GM21390 (cell line): ENCODE results near the gene YPEL4.

Experiments
- ATAC-seq: cut with Tn5 transposase; IDR thresholded peaks from one replicate; pipeline ENCODE4 v1.9.1; 2021; ENCODE audit not compliant: unreplicated experiment

Gene YPEL4

GRCh38 chr11:57634311-57634710, 15.4 kb downstream of the YPEL4 start:
- ATAC-seq, result no peak

- ATAC-seq, result no peak
Measured at GRCh38 chr11:57633394-57634070, 16.2 kb downstream of the YPEL4 start.

DNA sequence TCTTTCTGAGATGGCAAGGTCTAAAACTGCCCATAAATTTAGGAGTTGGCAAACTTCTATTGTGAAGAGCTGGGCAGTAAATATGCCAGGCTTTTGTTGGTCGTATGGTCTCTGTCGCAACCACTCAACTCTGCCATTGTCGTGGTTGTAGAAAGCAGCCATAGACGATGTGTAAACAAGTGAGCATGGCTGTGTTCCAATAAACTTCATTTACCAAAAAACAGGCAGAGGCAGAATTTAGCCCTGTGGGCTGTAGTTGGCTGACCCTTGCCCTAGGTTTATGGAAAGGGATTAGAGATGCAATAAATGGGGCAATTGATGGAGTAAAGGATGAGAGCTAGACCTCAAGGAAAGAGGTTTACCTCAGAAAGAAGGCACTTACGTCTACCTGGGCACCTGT, 17.6 kb downstream of the YPEL4 start:
- no peak for ATAC-seq

DNA sequence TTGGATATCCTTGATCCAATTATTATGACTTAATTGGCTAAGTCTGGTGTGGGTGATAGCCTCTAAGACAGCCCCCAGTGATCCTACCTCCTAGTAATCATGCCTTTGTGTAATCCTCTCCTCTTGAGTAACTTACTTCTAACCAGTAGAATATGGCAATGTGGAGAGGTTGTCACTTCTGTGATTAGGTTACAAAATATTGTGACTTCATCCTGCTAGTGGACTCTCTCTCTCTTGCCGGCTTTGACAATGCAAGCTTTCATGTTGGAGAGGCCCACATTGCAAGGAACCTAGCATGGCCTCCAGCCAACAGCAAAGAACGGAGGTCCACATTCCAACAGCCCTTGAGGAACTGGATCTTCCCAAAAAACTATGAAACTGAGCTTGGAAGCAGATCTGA, 19.5 kb downstream of the YPEL4 start:
- ATAC-seq, result no peak

GRCh38 chr11:57626895-57627294, 22.8 kb downstream of the YPEL4 start:
- ATAC-seq, result no peak

DNA sequence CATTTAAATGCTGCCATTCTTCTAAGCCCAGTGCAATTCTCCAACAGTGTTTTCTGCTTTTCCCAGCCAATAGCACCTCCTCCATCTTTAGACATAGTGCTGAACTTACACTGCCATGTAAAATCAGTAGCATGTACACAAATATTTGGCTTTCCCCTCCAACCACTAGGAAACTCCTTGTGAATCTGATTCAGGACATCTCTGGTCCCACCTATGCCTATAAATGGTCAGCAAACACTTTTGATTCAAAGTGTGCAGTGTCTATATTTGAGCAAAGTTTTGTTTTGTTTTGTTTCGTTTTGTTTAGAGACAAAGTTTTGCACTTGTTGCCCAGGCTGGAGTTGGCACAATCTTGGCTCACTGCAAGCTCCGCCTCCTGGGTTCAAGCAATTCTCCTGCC, 24.8 kb downstream of the YPEL4 start:
- no peak for ATAC-seq

DNA sequence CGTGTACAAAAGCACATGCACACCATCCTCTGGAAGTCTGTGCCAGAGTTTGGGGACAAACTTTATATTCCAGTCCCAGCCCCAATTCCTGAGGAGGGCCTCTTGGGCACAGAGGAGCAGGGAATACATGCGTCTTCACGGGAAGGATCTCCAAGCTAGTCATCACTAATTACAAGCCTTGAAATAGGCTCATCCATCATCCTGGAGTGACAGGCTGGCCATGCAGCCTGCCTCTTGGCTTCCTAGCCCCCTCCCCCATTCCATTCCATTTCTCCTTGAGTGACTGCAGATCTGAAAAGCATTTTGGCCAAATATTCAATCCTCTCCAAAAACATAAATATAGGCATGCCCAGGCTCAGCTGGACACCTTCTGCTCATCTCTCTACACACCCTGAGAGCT, 27.4 kb downstream of the YPEL4 start:
- ATAC-seq, result no peak

GRCh38 chr11:57620467-57620866, 29.2 kb downstream of the YPEL4 start:
- ATAC-seq, result no peak

DNA sequence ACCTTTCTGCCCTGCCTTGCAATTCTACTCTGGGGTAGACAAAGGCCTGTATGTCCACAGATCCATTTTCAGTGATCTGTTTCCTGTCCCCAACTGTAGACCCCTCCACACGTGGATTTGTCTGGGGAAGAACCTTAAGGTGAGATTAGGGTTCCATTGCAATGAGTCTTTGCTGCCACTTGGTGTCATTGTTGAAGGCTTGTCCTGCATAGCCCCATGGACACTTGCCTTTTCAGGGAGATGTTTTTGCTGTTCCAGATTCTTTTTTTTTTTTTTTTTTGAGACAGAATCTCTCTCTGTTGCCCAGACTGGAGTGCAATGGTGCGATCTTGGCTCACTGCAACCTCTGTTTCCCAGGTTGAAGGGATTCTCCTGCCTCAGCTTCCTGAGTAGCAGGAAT, 30.4 kb downstream of the YPEL4 start:
- ATAC-seq, result no peak

DNA sequence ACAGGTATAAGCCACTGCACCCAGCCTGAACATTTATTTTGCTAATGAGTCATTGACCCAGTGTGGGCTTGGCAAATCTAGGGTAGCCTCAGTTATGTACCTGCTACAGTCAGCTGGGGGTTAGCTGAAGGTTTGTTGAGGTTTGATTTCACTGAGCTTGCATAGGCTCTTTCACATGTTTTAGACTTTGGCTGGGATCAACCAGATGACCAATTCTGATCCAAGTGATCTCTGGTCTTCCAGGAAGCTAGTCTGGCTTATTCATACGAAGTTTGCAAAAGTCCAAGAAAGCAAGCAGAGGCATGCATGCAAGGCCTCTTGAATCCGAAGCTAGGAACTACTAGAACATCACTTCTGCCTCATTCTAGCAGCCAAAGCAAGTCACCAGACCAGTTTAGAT, 31.3 kb downstream of the YPEL4 start:
- no peak for ATAC-seq

GRCh38 chr11:57616595-57616994, 33.1 kb downstream of the YPEL4 start:
- no peak for ATAC-seq

GRCh38 chr11:57615308-57615707, 34.4 kb downstream of the YPEL4 start:
- ATAC-seq, result no peak

- no peak for ATAC-seq
Measured at GRCh38 chr11:57614234-57614772, 35.4 kb downstream of the YPEL4 start.

- ATAC-seq, result no peak
Measured at GRCh38 chr11:57610170-57610569, 39.5 kb downstream of the YPEL4 start.

- no peak for ATAC-seq
Measured at GRCh38 chr11:57605028-57605420, 44.7 kb downstream of the YPEL4 start.

DNA sequence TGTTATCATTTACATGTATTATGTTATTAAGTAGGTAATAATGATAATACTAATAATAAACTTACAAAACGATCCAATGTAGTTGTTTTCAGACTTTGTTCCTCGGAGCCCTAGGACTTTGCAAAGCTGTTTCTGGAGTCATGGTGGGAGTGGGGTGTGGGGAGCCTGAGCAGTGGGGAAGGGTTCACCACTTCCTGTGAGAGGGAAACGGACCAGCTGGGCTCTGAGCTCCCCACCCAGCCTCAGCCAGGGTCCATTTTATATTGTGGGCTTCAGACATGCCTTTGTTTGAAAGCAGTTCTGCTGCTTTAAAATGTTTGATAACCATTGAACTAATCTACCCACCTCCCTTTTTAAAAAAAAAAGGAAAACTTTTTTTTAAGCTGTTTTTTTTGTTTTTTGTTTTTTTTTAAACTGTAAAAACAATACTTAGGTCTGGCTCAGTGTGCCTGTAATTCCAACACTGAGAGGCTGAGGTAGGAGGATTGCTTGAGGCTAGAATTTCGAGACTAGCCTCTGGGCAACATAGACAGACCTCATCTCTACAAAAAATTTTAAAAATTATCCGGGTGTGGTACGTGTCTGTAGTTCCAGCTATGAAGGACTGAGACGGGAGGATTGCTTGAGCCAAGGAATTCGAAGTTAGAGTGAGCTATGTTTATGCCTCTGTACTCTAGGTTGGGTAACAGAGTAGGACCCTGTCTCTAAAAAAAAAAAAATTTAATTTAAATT, 45.2 kb downstream of the YPEL4 start:
- no peak for ATAC-seq

DNA sequence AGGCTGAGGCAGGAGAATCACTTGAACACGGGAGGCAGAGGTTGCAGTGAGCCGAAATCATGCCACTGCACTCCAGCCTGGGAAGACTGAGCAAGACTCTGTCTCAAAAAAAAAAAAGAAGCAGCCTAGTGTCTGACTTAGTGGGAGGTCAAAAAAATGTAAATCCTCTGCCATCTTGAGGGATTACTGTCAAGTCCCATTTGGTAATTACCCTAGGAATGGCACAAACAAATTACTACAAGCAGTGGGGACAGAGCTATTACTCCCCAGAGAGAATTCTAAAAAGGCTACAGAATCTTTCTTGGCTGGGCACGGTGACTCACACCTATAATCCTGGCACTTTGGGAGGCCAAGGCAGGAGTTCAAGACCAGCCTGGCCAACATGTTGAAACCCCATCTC, 48.4 kb downstream of the YPEL4 start:
- ATAC-seq, result no peak

GRCh38 chr11:57599381-57599780, 50.3 kb downstream of the YPEL4 start:
- ATAC-seq, result no peak

DNA sequence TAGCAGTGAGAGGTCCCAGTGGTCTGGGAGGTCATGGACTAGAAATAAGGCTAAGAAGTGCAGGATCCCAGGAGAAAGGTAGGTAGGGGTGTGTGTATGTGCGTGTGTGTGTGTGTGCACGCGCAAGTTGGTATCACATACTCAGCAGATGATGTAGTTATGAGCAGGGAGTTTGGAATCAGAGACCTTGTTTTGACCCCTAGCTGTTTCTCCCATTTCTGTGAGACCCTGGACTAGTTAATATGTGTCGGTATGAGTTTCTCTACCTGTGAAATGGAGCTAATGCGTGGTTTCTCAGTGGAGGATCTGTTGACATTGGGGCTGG, 50.9 kb downstream of the YPEL4 start:
- no peak for ATAC-seq

DNA sequence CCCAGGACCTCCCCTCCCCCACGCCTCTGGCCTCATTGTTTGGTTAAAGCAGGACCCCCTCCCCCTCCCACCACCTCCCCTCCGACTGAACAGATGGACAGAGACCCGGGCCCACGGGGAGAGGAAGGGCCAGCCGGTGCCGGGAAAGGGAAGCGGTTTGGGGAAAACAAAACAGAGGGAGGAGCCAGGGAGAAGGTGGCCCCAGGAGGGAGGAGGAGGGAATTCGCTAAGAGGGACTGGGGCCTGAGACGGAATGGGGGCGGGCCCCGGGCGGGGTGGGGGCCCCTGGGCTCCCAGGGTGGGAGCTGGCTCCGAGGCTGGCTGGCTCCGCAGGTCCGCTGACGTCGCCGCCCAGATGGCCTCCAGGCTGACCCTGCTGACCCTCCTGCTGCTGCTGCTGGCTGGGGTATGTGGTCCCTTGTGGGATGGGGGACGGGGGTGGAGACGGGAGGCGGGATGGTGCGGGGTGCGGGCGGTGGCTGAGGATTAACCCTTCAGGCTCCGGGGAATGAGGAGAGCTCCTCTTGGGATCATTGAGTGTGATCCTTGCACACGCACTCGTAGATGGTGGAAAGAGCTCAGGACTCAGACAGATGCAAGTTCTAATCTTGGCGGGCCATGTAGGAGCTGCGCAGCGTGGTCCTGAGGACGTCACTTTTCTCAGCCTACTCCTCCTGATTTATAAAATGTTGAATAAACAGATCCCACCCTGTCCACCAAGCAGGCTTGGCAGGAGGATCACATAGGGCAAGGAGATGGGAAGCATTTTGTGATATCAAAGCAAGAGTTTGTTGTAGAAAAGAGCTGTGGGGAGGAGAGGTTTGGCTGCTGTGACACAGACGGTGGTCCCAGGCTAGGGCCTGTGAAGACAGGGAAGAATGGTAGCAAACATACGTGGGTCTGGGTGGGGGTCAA, 51.5 kb downstream of the YPEL4 start:
- ATAC-seq, result no peak

DNA sequence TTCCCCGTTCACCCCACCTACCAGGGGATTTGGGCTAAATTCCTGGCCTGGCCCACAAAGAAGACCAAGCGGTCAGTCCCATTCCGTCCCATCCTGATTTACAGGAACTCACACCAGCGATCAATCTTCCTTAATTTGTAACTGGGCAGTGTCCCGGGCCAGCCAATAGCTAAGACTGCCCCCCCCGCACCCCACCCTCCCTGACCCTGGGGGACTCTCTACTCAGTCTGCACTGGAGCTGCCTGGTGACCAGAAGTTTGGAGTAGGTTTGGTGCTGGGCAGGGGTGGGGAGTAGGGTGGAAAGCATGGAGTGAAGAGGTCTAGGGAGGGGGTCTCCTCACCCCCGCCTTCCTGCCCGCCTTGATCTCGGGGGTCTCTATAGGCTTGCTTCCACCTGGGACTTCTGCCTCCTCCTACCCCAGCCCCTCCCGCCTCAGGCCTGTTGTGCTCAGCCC, 52.2 kb downstream of the YPEL4 start, which contains the start of gene SERPING1:
Gene SERPING1, plus strand, starts transcription at position 225 of the 455 bp plus-strand sequence. CDS start 586 bp downstream, outside the sequence.
- no peak for ATAC-seq
